ENCODE results near the gene DHCR24.

- no peak for TF ChIP-seq SIN3A (IDR thresholded peaks at IDR 0.05; ENCODE audit: borderline replicate concordance, insufficient read depth, low read length)
- no peak for TF ChIP-seq TAF1 (IDR thresholded peaks at IDR 0.05; ENCODE audit: borderline replicate concordance, insufficient read depth, low read length)
- no peak for TF ChIP-seq POLR2AphosphoS5 (IDR thresholded peaks at IDR 0.05; ENCODE audit: low read depth, low read length)
- no peak for TF ChIP-seq REST (IDR thresholded peaks at IDR 0.05; ENCODE audit: insufficient read depth in 1 of 2, low read depth in 2 of 2, low read length in 2 of 2)
These were observed 1.7 kb downstream of the DHCR24 start for GRCh38 chr1:54885237-54885679.

All from PFSK-1 (cell line).